ENCODE measurements around the gene AGO3. TPM values are rescaled to one million over a fixed set of nuclear protein-coding genes. Genes with fewer than 3 reads are reported as not detected.

AGO3 gene
- total and polyA plus RNA-seq, 2 of the 13 experiments (the other 11 are each of a cell fraction or from before 2014, with no cell fraction given) = 21.2 to 27.1 TPM

DNA sequence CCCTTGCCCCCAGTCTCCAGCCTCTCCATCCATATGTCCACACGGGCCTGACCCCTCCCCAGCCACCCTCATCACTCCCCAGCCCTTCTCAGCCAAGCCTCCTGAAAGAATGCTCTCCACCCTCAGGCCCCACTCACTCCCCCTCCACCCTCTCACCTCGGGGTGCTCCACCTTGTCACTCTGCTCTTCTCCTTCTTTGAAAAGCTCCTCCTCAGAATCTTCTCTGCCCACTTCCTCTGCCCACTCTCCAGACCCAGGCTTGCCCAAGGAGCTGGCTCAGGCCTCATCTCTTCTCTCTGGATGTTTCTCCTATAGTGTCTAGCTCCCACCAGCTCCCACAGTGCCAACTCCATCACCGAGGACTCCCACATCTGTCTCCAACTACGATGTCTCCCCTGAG lies 180.2 kb downstream of the AGO3 start:
- Histone ChIP-seq H3K36me3 (replicated peaks in 1 of 2; ENCODE audit: control insufficient read depth in 1 of 2, insufficient read depth in 2 of 2, low read length in 2 of 2) (no peaks in the 10 kb centered on the region), H3K27me3 (ENCODE audit: control insufficient read depth in 1 of 2, insufficient read depth in 2 of 2, low read length in 2 of 2) (peaks cover 6 to 24% of the 10 kb centered on the region in 2 experiments; a peak in 4 of 5 replicates), H3K27ac (ENCODE audit: extremely low read length, insufficient read depth, low read length) (no peak overlapping the region), H3K4me1 (ENCODE audit: insufficient read depth, low read length) (peaks cover 37% of the 10 kb centered on the region), H4K20me1 (ENCODE audit: insufficient read depth, low read length) (no peaks in the 10 kb centered on the region), H2AFZ (ENCODE audit: low read length) (no peak overlapping the region), H3K4me3 (replicated peaks in 1 of 3; ENCODE audit: insufficient read depth in 1 of 3, low read depth in 2 of 3, low read length in 3 of 3) (no peak overlapping the region), H3K9ac (ENCODE audit: insufficient read depth, low read depth, low read length) (no peak overlapping the region), H3K9me3 (ENCODE audit: low read length) (no peaks in the 10 kb centered on the region), H3K4me2 (ENCODE audit: low read depth, low read length) (no peak overlapping the region), H3K79me2 (ENCODE audit: insufficient read depth, low read length) (no peaks in the 10 kb centered on the region)
- no peak for DNase-seq (ENCODE audit: low spot score)
- in situ Hi-C loops (cut with HindIII; ENCODE audit: extremely low pct_ligation_motif_present, low pct_unique_long_range_greater_than_20kb) = no loop called here
- intact Hi-C loops (cut with micrococcal nuclease; ENCODE audit: unreplicated experiment) = no loop called here
- no peak for ATAC-seq
- no peak for FAIRE-seq
- no TSS peak for BruUV-seq (replicated peaks)
- 2% methylated on average over 4 of the region's 4 CpGs for WGBS (ENCODE audit: low lambda C conversion rate)
- POLR2A ChIA-PET = no interaction called here
- CTCF ChIA-PET (ENCODE audit: low intra/inter-chr PET ratio, low total read pairs) = no interaction called here
- TF ChIP-seq U2AF1 (optimal IDR thresholded peaks at IDR 0.05; ENCODE audit: low read depth, low read length) (no peak), CC2D1A (CRISPR knock-in tag; IDR thresholded peaks at IDR 0.05) (no peak), ZNF292 (CRISPR knock-in tag; IDR thresholded peaks at IDR 0.05; ENCODE audit: borderline replicate concordance, low read depth) (no peak), HMGA1 (CRISPR knock-in tag; conservative IDR thresholded peaks at IDR 0.05) (no peak), BRD4 (CRISPR knock-in tag; IDR thresholded peaks at IDR 0.05) (no peak), FOXM1 (CRISPR knock-in tag; IDR thresholded peaks at IDR 0.05) (no peak), ZNF713 (CRISPR knock-in tag; IDR thresholded peaks at IDR 0.05) (no peak), USF2 (IDR thresholded peaks at IDR 0.05; ENCODE audit: low read depth, low read length) (no peak), USF2 (CRISPR knock-in tag; IDR thresholded peaks at IDR 0.05; ENCODE audit: borderline replicate concordance) (no peak), DMAP1 (CRISPR knock-in tag; IDR thresholded peaks at IDR 0.05) (no peak), SKIL (CRISPR knock-in tag; IDR thresholded peaks at IDR 0.05; ENCODE audit: borderline replicate concordance) (no peak), BHLHE40 (IDR thresholded peaks at IDR 0.05; ENCODE audit: low read length) (no peak), CSRNP1 (CRISPR knock-in tag; IDR thresholded peaks at IDR 0.05) (no peak), YY1 (IDR thresholded peaks at IDR 0.05; ENCODE audit: insufficient read depth, insufficient replicate concordance, low read depth, low read length) (no peak), ZNF768 (CRISPR knock-in tag; IDR thresholded peaks at IDR 0.05) (no peak), ZNF740 (CRISPR knock-in tag; IDR thresholded peaks at IDR 0.05) (no peak)
- TF ChIP-seq, protein P1, sequence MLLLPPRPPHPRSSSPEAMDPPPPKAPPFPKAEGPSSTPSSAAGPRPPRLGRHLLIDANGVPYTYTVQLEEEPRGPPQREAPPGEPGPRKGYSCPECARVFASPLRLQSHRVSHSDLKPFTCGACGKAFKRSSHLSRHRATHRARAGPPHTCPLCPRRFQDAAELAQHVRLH (CRISPR knock-in tag; IDR thresholded peaks at IDR 0.05; ENCODE audit: borderline replicate concordance, low read depth) = no peak
- TF ChIP-seq, protein P2, sequence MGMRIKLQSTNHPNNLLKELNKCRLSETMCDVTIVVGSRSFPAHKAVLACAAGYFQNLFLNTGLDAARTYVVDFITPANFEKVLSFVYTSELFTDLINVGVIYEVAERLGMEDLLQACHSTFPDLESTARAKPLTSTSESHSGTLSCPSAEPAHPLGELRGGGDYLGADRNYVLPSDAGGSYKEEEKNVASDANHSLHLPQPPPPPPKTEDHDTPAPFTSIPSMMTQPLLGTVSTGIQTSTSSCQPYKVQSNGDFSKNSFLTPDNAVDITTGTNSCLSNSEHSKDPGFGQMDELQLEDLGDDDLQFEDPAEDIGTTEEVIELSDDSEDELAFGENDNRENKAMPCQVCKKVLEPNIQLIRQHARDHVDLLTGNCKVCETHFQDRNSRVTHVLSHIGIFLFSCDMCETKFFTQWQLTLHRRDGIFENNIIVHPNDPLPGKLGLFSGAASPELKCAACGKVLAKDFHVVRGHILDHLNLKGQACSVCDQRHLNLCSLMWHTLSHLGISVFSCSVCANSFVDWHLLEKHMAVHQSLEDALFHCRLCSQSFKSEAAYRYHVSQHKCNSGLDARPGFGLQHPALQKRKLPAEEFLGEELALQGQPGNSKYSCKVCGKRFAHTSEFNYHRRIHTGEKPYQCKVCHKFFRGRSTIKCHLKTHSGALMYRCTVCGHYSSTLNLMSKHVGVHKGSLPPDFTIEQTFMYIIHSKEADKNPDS (CRISPR knock-in tag; IDR thresholded peaks at IDR 0.05) = no peak
